Common myeloid progenitor, CD34-positive (primary cell): Measurements from ENCODE around the gene DBP.

Experiments
- CTCF ChIA-PET: fragments of 350-600 bp; sonication (Branson Sonifier 250); formaldehyde crosslinking; loops from one replicate; lab custom pipeline; 2021; ENCODE audit warnings: antibody characterized with exemption; lab: Charles Lee
- POLR2A ChIA-PET: fragments of 350-600 bp; sonication (Branson Sonifier 250); formaldehyde crosslinking; loops from one replicate; lab custom pipeline; 2021; ENCODE audit warnings: antibody characterized with exemption; lab: Charles Lee
- DNase-seq, 3 donors: peaks; one replicate each; pipeline versions ENCODE4 v3.0.0 to v3.0.0-alpha.2; 2013
- H3K27ac ChIP-seq, 2 experiments: 1 replicate in 1 of 2; 2 replicates in 1 of 2; pipeline ENCODE4 v1.7.0; 2013; ENCODE audit warnings: inconsistent platforms in 2 of 2, low read length in 2 of 2, mild to moderate bottlenecking in 2 of 2, low read depth in 1 of 2, moderate library complexity in 1 of 2; ENCODE audit not compliant: severe bottlenecking in 2 of 2, insufficient read depth in 1 of 2, poor library complexity in 1 of 2
- H3K27me3 ChIP-seq, 5 experiments: replicated peaks in 2 of 5; 1 replicate in 3 of 5; 2 replicates in 2 of 5; pipeline versions ENCODE4 v1.6.1 to v1.7.0; 2013; ENCODE audit warnings: low read length in 4 of 5, mild to moderate bottlenecking in 2 of 5, moderate library complexity in 2 of 5, inconsistent platforms in 1 of 5; ENCODE audit not compliant: insufficient read depth in 5 of 5, control insufficient read depth in 4 of 5
- H3K36me3 ChIP-seq, 4 experiments: 1 replicate in 2 of 4; 2 replicates in 2 of 4; pipeline versions ENCODE4 v1.6.1 to v1.7.0; 2013; ENCODE audit warnings: low read length in 3 of 4, control low read depth in 1 of 4, mild to moderate bottlenecking in 1 of 4; ENCODE audit not compliant: control insufficient read depth in 4 of 4, insufficient read depth in 4 of 4
- H3K4me1 ChIP-seq, 4 experiments: 1 replicate in 3 of 4; 2 replicates in 1 of 4; pipeline versions ENCODE4 v1.6.1 to v1.7.1; 2013; ENCODE audit warnings: low read length in 3 of 4, mild to moderate bottlenecking in 3 of 4, control low read depth in 1 of 4, inconsistent platforms in 1 of 4, moderate library complexity in 1 of 4; ENCODE audit not compliant: control insufficient read depth in 4 of 4, insufficient read depth in 4 of 4; ENCODE audit errors: control extremely low read depth in 1 of 4
- H3K4me3 ChIP-seq, 7 experiments: 1 replicate in 4 of 7; 2 replicates in 3 of 7; pipeline versions ENCODE4 v1.5.1 to v1.7.0; 2013; ENCODE audit warnings: mild to moderate bottlenecking in 7 of 7, low read length in 6 of 7, moderate library complexity in 6 of 7, inconsistent platforms in 2 of 7, low read depth in 2 of 7, control low read depth in 1 of 7; ENCODE audit not compliant: insufficient read depth in 4 of 7, control insufficient read depth in 1 of 7; ENCODE audit errors: extremely low read depth in 1 of 7
- H3K9me3 ChIP-seq, 5 experiments: 1 replicate in 4 of 5; 2 replicates in 1 of 5; pipeline versions ENCODE4 v1.6.1 to v1.7.1; 2013; ENCODE audit warnings: low read length in 4 of 5, mild to moderate bottlenecking in 2 of 5, inconsistent platforms in 1 of 5, low read depth in 1 of 5, moderate library complexity in 1 of 5; ENCODE audit not compliant: control insufficient read depth in 4 of 5, insufficient read depth in 2 of 5; ENCODE audit errors: control extremely low read depth in 1 of 5
- WGBS: methylation state at CpG from one replicate; pipeline ENCODE4 v1.1.5; 2013; ENCODE audit not compliant: insufficient coverage; 5-methylcytosine and 5-hydroxymethylcytosine counted together

Gene DBP

GRCh38 chr19:48624067-48624594 is 13.0 kb downstream of the DBP start:
- Histone ChIP-seq H3K27me3 (no peaks in the 10 kb centered on the region), H3K9me3 (no peaks in the 10 kb centered on the region), H3K4me3 (peak overlapping the region; percentile 8 to 73 (median 63)), H3K4me1 (peaks cover 0 to 30% (median 20%) of the 10 kb centered on the region in 4 experiments), H3K36me3 (peaks cover 0 to 16% (median 10%) of the 10 kb centered on the region in 4 experiments), H3K27ac (peak overlapping the region; percentile 15 to 77)
- CTCF ChIA-PET = interaction anchor here (0.8 to 2.3 kb wide), 5 partner anchors 8 to 15 kb away, joined by 3 to 6 read pairs (median 3); no protein-coding TSS in a partner anchor
- DNase-seq = peak; percentile 97 to 98 (median 98)
- WGBS = 2% methylated on average over 27 of the region's 40 CpGs
- POLR2A ChIA-PET = interaction anchor here (0.5 to 1.1 kb wide), 3 partner anchors 143 to 1829 kb away, joined by 3 to 5 read pairs (median 4); no protein-coding TSS in a partner anchor

DNA sequence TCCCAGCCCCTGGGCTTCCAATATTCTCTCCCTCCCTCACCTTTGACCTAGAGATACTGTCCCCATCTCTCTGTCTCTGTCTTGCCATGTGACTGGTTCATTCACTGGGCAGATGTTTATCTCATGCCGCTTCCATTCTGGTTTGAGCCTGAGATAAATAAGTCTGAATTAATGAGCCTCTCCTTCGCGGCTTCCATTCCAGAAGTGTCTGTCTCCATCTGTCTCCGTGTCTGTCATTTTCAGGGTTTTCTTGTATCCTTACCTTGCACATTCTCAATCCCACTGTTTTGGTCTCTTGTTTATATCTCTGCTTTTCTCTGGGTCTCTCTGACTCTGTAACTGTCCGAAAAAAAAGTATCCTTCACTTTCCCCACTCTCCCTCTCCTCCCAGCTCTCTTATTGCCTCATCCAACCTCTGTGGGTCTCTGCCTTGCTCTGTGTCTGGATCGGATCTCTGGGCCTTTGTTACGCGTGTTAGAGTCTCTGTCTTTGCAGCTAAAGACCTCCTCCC is 13.6 kb downstream of the DBP start:
- 58% methylated on average over 8 of the region's 8 CpGs for WGBS
- Histone ChIP-seq H3K9me3 (no peaks in the 10 kb centered on the region), H3K4me1 (peaks cover 0 to 30% (median 20%) of the 10 kb centered on the region in 4 experiments), H3K27me3 (no peaks in the 10 kb centered on the region), H3K27ac (peak overlapping the region; percentile 23 to 77), H3K4me3 (peak overlapping the region in 6 of 7 experiments; percentile 43 to 73 (median 60)), H3K36me3 (peaks cover 0 to 15% (median 9%) of the 10 kb centered on the region in 4 experiments)
- DNase-seq = no peak
- ChIA-PET POLR2A (interaction anchor here (0.5 to 1.1 kb wide), 3 partner anchors 143 to 221 kb away, joined by 4 to 5 read pairs (median 4); no protein-coding TSS in a partner anchor), CTCF (interaction anchor here (0.8 to 2.3 kb wide), 5 partner anchors 8 to 15 kb away, joined by 3 to 6 read pairs (median 3); no protein-coding TSS in a partner anchor)

- ChIA-PET CTCF (interaction anchor here (1.0 to 3.2 kb wide), 5 partner anchors 11 to 34 kb away, joined by 3 to 14 read pairs (median 6); no protein-coding TSS in a partner anchor), POLR2A (interaction anchor here (1.0 to 1.3 kb wide), 2 partner anchors 11 to 18 kb away, joined by 3 to 4 read pairs; no protein-coding TSS in a partner anchor)
- DNase-seq = peak in 1 of 3 donors; percentile 52
- peak overlapping the region; percentile 41 to 100 (median 94) for H3K4me3 ChIP-seq
- peak overlapping the region; percentile 55 to 98 for H3K27ac ChIP-seq
- peaks cover 13 to 32% (median 22%) of the 10 kb centered on the region in 4 experiments for H3K36me3 ChIP-seq
- peaks cover 7 to 49% (median 42%) of the 10 kb centered on the region in 4 experiments for H3K4me1 ChIP-seq
- H3K27me3 ChIP-seq = no peaks in the 10 kb centered on the region
- 50% methylated on average over 2 of the region's 6 CpGs for WGBS
- no peaks in the 10 kb centered on the region for H3K9me3 ChIP-seq
Measured at GRCh38 chr19:48619692-48620585, 17.2 kb downstream of the DBP start.

DNA sequence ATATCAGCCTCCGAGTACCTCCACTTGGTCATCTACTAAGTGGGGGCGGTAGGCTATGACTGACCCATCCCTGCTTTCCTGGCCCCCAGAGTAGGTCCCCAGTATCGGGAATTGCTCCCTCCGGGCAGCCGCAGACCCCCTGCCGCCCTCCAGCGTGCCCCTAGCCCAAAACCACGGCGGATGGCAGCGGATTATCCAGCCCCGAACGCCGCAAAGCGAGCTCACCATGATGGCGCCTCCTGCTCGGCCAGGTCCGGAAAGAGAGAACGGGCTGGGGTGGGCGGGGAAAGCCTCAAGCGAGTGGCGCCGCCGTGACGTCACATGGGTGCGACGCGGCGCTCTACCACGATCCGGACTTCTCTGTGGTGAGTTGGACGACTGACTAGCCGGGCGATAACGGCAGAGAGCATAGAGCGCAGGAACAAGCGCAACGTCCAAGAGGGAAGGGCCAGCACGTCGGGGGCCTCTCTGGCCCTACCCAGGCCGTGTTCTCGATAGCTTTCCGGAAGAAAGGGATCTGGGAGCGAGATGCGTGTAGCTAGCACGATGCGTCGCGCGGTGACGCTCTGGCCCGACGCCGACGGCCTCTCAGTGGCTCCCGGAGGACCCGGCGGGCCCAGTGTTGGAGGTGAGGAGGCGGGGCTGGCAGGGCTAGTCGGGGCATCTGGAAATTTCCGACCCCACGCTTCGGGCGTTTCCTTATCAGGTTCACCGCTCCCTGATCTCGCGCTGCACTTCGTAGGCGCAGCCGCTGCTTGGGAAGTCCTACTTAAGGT is 18.1 kb downstream of the DBP start, which contains the start of the genes RPL18 and SPHK2:
Gene RPL18, minus strand, starts transcription at position 263 of the 776 bp plus-strand sequence. Its CDS starts 35 bp downstream, at position 228.
Gene SPHK2, plus strand, starts transcription at position 591 of the 776 bp plus-strand sequence. CDS start 1,009 bp downstream, outside the sequence.
- CTCF ChIA-PET = interaction anchor here (1.0 to 3.2 kb wide), 3 partner anchors 10 to 33 kb away, joined by 3 to 14 read pairs (median 6); no protein-coding TSS in a partner anchor
- Histone ChIP-seq H3K4me3 (peak within 1 kb of the TSS; percentile 83 to 100 (median 97)), H3K36me3 (peaks cover 13 to 38% (median 24%) of the 10 kb centered on the region in 4 experiments), H3K27me3 (no peaks in the 10 kb centered on the region), H3K4me1 (peaks cover 7 to 45% (median 35%) of the 10 kb centered on the region in 4 experiments), H3K27ac (peak within 1 kb of the TSS; percentile 87 to 98), H3K9me3 (no peaks in the 10 kb centered on the region)
- DNase-seq = peak; percentile 100
- 0% methylated on average over 69 of the region's 69 CpGs for WGBS
- POLR2A ChIA-PET = interaction anchor here (0.6 to 1.3 kb wide), 4 partner anchors 12 to 354 kb away, joined by 3 to 4 read pairs (median 3); partner anchors contain the start of gene EMP3

DNA sequence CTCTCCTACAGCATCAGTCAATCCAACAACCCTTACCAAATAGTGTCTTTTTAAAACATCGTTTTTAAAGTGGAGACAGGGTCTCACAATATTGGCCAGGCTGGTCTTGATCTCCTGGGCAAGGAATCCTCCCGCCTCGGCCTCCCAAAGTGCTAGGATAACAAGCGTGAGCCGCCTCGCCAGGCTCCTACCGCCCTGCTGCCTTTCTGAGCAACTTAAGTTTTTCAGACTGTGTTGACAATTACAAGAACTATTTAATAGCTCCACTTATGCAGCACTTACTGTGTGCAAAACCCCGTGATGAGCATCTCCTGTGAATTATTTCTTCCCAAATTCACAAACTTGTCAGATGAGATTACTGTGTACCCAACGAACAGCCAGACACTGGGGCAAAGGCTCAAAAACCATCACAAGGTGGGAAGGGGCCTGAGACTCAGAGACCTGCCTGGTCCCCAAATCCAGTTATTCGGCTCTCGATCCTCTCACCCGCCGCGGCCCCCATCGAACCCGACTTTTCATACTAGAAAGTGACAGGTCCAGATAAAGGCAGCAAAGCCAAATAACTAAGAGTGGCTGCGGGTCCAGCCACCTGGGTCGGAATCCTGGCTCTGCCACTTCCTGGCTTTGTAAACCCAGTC is 18.8 kb downstream of the DBP start:
- ChIA-PET CTCF (interaction anchor here (1.9 to 3.2 kb wide), 2 partner anchors 9 to 15 kb away, joined by 6 to 14 read pairs; no protein-coding TSS in a partner anchor), POLR2A (interaction anchor here (0.6 to 1.3 kb wide), 5 partner anchors 12 to 354 kb away, joined by 3 to 4 read pairs (median 3); partner anchors contain the start of gene EMP3)
- Histone ChIP-seq H3K27ac (peak overlapping the region; percentile 87 to 98), H3K4me3 (peak overlapping the region; percentile 83 to 100 (median 97)), H3K9me3 (no peaks in the 10 kb centered on the region), H3K36me3 (peaks cover 13 to 40% (median 24%) of the 10 kb centered on the region in 4 experiments), H3K27me3 (no peaks in the 10 kb centered on the region), H3K4me1 (peaks cover 7 to 40% (median 30%) of the 10 kb centered on the region in 4 experiments)
- 0% methylated on average over 14 of the region's 18 CpGs for WGBS
- DNase-seq = no peak
